Neutrophil (primary cell): ENCODE data around the gene IQCB1.
A peak's percentile ranks its signal among the peaks of the same experiment; 100 is the strongest.

Experiments used
- H3K27ac ChIP-seq: fragments of 200-600 bp; sonication (generic); 2 replicates; pipeline ENCODE4 v1.5.1; 2016; ENCODE audit warnings: mild to moderate bottlenecking, moderate library complexity
- H3K27me3 ChIP-seq: fragments of 200-600 bp; sonication (generic); 2 replicates; pipeline ENCODE4 v1.6.0; 2016; ENCODE audit warnings: mild to moderate bottlenecking
- H3K36me3 ChIP-seq: fragments of 200-600 bp; sonication (generic); 2 replicates; pipeline ENCODE4 v1.5.1; 2017
- H3K4me1 ChIP-seq, 2 experiments: fragments of 200-600 bp in 1 of 2; sonication (generic) in 1 of 2; 1 replicate in 1 of 2; 2 replicates in 1 of 2; pipeline versions ENCODE4 v1.5.1 to v1.6.1; 2013 to 2016; ENCODE audit warnings: low read depth in 1 of 2, low read length in 1 of 2, mild to moderate bottlenecking in 1 of 2, moderate library complexity in 1 of 2; ENCODE audit not compliant: control insufficient read depth in 1 of 2, insufficient read depth in 1 of 2
- H3K4me3 ChIP-seq, 2 experiments: fragments of 200-600 bp in 1 of 2; sonication (generic) in 1 of 2; 1 replicate in 1 of 2; 2 replicates in 1 of 2; pipeline ENCODE4 v1.5.1; 2013 to 2016; ENCODE audit warnings: low read depth in 1 of 2, low read length in 1 of 2, mild to moderate bottlenecking in 1 of 2, moderate library complexity in 1 of 2
- H3K9me3 ChIP-seq: fragments of 200-600 bp; sonication (generic); 2 replicates; pipeline ENCODE4 v1.5.1; 2016
- TF ChIP-seq, protein P1 (sequence below): fragments of 200-600 bp; sonication (generic); IDR thresholded peaks from 2 replicates; pipeline ENCODE4 v1.5.1; 2016; ENCODE audit warnings: antibody characterized with exemption

The IQCB1 gene

DNA sequence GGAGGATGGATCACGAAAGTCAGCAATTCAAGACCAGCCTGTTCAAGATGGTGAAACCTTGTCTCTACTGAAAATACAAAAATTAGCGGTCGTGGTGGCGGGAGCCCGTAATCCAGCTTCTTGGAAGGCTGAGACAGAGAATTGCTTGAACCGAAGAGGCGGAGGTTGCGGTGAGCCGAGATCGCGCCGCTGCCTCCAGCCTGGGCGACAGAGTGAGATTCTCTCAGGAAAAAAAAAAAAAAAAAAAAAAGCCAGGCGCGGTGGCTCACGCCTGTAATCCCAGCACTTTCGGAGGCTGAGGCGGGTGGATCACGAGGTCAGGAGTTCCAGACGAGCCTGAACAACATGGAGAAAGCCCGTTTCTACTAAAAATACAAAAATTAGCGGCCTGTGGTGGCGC lies 5.1 kb upstream of the IQCB1 start:
- H3K9me3 ChIP-seq: no peaks in the 10 kb centered on the region
- TF ChIP-seq, protein P1, sequence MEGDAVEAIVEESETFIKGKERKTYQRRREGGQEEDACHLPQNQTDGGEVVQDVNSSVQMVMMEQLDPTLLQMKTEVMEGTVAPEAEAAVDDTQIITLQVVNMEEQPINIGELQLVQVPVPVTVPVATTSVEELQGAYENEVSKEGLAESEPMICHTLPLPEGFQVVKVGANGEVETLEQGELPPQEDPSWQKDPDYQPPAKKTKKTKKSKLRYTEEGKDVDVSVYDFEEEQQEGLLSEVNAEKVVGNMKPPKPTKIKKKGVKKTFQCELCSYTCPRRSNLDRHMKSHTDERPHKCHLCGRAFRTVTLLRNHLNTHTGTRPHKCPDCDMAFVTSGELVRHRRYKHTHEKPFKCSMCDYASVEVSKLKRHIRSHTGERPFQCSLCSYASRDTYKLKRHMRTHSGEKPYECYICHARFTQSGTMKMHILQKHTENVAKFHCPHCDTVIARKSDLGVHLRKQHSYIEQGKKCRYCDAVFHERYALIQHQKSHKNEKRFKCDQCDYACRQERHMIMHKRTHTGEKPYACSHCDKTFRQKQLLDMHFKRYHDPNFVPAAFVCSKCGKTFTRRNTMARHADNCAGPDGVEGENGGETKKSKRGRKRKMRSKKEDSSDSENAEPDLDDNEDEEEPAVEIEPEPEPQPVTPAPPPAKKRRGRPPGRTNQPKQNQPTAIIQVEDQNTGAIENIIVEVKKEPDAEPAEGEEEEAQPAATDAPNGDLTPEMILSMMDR: no peak
- peaks cover 34% of the 10 kb centered on the region in 2 experiments for H3K4me1 ChIP-seq
- H3K27ac ChIP-seq: no peak overlapping the region
- H3K27me3 ChIP-seq: no peaks in the 10 kb centered on the region
- no peak overlapping the region for H3K4me3 ChIP-seq
- peaks cover 9% of the 10 kb centered on the region for H3K36me3 ChIP-seq

GRCh38 chr3:121836481-121836880 lies 1.6 kb upstream of the IQCB1 start:
- H3K36me3 ChIP-seq: no peaks in the 10 kb centered on the region
- H3K4me3 ChIP-seq: peak overlapping the region; percentile 67 to 88
- peak overlapping the region; percentile 90 for H3K27ac ChIP-seq
- H3K27me3 ChIP-seq: no peaks in the 10 kb centered on the region
- TF ChIP-seq, protein P1: no peak
- H3K9me3 ChIP-seq: no peaks in the 10 kb centered on the region
- peaks cover 46% of the 10 kb centered on the region in 2 experiments for H3K4me1 ChIP-seq

GRCh38 chr3:121836064-121836463 lies 1.2 kb upstream of the IQCB1 start:
- Histone ChIP-seq H3K4me3 (peak overlapping the region; percentile 67 to 88), H3K4me1 (peaks cover 46% of the 10 kb centered on the region in 2 experiments), H3K36me3 (no peaks in the 10 kb centered on the region), H3K27me3 (no peaks in the 10 kb centered on the region), H3K27ac (peak overlapping the region; percentile 90), H3K9me3 (no peaks in the 10 kb centered on the region)
- TF ChIP-seq, protein P1: no peak

GRCh38 chr3:121835465-121835801 lies 573 bp upstream of the IQCB1 start:
- peaks cover 46% of the 10 kb centered on the region in 2 experiments for H3K4me1 ChIP-seq
- H3K9me3 ChIP-seq: no peaks in the 10 kb centered on the region
- TF ChIP-seq, protein P1: no peak
- H3K4me3 ChIP-seq: peak overlapping the region; percentile 67 to 88
- H3K27me3 ChIP-seq: no peaks in the 10 kb centered on the region
- H3K27ac ChIP-seq: peak overlapping the region; percentile 90
- H3K36me3 ChIP-seq: no peaks in the 10 kb centered on the region

- no peaks in the 10 kb centered on the region for H3K27me3 ChIP-seq
- no peaks in the 10 kb centered on the region for H3K36me3 ChIP-seq
- H3K4me3 ChIP-seq: peak overlapping the region; percentile 67 to 88
- peaks cover 46% of the 10 kb centered on the region in 2 experiments for H3K4me1 ChIP-seq
- H3K27ac ChIP-seq: peak overlapping the region; percentile 90
- TF ChIP-seq, protein P1: no peak
- H3K9me3 ChIP-seq: no peaks in the 10 kb centered on the region
Observed at GRCh38 chr3:121834157-121834670, 646 bp downstream of the IQCB1 start.

- peaks cover 3 to 5% of the 10 kb centered on the region in 2 experiments for H3K4me1 ChIP-seq
- H3K27me3 ChIP-seq: no peaks in the 10 kb centered on the region
- TF ChIP-seq, protein P1: no peak
- H3K27ac ChIP-seq: no peak overlapping the region
- peaks cover 18% of the 10 kb centered on the region for H3K36me3 ChIP-seq
- H3K4me3 ChIP-seq: no peak overlapping the region
- H3K9me3 ChIP-seq: no peaks in the 10 kb centered on the region
Observed at GRCh38 chr3:121822973-121823372, 11.9 kb downstream of the IQCB1 start.
